HG02981 (cell line): ENCODE data around the gene PARD3.

Source experiments
- ATAC-seq: cut with Tn5 transposase; IDR thresholded peaks from one replicate; pipeline ENCODE4 v1.9.1; 2021; ENCODE audit warnings: mild to moderate bottlenecking, moderate library complexity; ENCODE audit not compliant: unreplicated experiment

PARD3 gene

DNA sequence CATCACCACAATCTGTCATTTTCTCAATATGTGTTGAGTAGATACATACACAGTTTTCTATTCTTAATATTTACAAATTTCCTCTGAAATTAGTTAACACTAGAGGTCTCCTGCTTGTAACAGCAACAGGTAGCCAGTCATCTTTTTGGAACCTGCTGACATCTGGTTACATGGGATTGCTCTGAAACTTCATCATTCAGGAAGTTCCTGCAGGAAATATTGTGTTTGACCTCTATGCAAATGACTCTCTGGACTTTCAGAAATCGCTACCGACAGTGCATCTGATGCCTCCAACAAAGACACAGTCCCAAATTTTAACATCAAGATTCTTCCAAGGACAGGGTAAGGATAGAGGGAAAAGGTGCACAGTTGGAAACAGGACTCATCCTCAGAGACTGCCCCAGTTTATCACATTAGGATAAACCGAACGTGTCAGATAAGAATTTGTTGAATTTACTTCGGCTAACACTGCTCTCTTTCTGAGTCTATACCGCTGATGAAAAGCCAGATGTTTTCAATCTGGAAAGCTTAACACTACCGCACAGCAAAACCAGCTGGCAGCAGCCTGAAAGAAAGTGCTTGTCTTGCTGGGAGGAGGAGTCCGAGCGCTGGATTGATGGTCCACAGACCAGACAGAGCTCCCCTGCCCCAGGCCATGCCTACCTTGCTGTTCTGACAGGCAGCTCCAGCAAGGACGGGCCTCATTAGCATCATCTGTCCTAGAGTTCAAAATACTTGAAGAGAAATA lies 633.4 kb downstream of the PARD3 start:
- no peak for ATAC-seq

DNA sequence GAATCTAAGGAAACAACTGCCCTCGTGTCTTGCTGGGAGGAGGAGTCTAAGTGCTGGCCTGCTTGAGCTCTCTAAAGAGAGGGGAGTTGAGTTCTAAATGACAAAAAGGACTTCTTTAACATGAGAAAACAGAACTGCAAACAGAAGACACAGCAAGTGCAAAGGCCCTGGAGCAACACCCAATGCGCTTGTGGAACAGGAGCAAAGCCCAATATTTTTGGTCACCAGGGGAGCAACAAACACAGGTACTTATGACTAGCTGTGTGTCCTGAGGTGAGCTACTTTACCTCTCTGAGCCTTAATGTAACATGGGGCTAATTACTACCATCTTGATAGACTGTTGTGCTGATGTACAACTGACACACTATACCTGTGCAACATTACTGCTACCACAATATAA lies 634.3 kb downstream of the PARD3 start:
- no peak for ATAC-seq

DNA sequence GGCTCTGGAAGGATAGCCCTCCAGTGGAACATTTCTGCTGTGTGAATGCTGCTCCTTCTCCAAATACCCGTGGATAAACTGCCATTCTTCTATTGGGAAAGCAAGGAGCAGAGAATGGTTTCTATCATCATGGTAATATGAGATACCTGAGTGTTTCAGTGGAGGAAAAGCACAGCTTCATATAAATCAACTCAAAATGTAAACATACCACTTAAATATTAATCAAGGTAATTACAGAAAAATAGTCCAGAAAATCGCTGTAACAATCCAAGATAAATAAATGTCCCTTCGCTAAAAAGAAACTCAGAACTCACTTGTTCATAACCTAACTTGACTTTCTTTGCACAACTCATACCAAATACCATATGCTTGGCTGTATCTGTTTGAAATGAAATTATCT lies 635.8 kb downstream of the PARD3 start:
- ATAC-seq = no peak

DNA sequence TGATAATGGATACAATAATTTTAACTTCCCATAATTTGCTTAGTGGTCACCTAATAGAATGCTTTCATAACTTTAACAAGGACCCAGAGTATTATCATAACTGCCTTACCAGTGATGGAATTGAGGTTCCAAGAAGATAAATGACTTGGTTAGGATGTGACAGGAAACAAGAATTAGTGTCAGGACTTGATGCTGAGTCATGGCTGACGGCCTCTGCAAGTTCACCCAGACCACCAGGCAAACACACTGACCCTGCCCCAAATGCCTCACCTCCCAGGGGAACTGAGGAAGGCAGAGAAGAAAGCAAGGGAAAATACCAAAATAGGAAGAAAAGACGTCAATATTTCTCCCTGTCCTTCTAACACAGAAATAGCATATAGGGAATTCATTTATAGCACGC lies 636.3 kb downstream of the PARD3 start:
- ATAC-seq = no peak

DNA sequence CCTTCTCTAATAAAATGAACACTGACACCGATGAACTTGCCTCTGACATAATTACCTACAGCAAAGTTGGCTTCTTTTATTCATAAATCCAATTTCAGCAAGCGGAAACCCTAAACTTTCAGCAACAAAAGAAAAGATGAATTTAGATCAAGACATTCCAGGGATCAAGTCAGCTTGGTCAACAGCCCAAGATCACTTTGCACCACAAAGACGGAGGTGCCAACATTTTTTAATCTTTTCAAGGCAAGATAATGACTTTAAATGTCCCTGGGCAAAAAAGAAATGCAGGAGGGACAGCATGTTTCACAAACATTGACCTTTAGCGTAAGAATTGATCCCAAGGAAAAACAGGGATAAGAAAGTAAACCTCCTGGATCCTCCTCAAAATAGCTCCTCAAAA lies 636.9 kb downstream of the PARD3 start:
- no peak for ATAC-seq

DNA sequence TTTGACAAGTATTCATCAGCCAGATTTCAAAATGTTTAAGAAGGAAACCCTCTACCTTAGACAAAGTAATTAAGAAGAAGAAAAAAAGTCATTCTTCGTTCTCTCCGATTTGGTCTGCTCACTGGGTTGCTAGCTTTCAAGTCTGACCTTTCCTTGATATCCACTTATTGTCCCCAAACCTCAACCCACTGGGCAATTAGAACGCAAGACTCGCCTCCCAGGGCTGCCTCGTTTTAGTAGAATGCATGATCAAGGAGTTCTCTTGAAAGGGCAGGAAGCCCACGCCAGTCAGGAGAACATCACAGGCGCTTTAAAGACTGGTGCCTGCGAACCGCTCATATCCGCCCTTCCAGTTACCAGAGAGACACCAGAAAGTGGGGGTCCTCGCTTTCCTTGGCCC lies 637.7 kb downstream of the PARD3 start:
- ATAC-seq = no peak

DNA sequence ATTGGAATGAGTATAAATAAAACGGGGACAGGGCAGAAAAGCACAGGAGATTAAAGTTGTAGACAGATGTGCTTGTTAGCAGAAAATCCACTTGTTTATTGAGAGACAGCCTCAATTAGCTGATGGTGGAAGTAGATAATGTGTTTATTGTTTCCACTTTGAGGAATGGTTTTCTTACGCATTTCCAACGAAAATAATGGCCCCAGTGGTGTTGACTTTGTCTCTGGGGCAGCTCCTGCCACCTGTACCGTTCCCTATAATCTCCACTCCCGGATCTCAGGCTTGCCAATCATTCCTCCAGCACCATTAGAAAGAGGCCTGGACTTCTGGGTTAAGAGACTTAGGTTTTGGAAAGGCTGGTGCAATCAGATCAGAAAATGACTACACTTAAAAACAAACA lies 638.7 kb downstream of the PARD3 start:
- ATAC-seq = no peak

DNA sequence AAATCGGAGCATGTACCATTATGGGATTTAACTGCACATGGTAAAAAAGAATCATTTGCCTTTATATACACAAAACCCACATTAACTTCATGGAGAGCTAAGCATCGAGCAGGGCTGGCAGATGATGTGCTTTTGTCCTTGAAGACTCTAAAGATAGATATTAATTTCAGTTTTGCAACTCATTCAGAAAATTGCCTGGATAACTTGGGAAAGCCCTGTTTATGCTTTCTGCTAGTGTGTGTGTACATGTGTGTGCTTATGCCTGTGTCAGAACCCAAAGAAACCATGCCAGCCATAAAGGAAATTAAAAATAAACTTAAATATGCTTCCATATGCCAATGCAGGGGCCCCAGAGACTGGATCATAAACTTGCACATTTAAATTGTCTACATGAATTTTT lies 640.0 kb downstream of the PARD3 start:
- no peak for ATAC-seq

DNA sequence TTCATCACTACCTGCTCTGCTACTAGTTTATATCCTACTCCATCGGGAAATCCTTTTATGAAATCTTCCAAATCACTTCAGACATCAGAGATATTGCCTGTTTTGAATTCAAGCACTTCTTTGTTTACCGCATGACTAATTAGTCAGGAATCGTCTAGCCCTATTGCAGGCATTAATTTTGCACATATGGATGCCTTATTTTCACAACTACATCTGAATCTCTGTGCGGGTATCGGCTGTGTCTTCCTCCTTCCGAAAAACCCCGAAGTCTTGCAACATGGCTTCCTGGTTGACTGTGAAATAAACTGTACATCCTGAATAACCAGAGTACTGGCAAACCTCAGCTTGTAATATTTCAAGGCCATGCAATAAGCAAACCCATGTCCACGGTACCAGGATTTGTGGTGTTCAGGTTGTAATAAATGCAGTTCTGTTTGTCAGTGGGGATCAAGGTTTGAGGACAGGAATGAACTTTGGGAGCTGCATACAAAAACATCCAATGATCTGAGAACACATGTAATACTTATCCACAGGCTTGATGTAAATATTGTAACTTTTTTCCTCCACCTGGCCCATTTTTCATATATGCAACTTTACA lies 642.1 kb downstream of the PARD3 start:
- no peak for ATAC-seq

DNA sequence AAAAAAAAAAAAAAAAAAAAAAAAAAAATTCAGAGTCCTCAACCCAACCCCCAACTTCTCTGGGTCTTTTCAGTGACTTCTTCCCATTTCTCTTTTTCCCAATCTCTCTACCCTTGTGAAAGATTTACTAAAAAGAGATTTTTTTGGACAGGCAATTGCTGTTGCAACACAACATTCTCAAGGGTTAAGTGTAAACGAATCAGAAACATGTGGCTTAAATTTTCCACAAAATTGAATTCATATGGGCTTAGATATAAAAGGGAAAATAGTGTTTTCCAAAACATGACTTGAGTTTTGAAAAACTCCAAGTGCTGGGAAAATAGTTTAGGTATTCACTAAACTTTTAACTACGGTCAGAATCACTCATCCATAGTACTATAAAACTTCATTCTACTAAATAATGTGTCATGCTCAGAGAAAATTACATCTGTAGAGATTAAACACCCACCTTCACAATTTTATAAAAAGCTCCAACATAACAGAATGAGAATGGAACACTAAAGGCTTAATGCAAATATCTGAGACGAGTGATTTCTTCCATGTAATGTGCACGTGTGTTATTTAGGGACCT lies 643.1 kb downstream of the PARD3 start:
- no peak for ATAC-seq

DNA sequence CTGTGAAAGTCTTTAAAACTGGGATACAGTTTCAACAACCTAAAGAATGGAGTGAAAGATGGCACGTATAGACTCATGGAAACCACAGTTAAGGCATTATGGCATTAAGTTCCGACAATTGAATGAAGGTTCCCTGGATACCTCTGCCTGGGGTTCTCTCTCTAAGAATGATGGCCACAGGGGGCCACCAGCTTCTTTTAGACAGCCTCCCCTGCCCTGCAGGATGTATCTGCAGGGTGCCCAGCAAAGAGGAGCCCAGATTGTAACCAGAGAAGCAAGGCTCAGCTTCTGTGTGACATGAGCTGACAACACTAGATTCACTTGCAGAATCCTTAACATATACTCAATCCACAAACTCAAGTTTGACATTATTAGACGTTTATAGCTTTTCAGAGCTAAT lies 645.4 kb downstream of the PARD3 start:
- no peak for ATAC-seq

DNA sequence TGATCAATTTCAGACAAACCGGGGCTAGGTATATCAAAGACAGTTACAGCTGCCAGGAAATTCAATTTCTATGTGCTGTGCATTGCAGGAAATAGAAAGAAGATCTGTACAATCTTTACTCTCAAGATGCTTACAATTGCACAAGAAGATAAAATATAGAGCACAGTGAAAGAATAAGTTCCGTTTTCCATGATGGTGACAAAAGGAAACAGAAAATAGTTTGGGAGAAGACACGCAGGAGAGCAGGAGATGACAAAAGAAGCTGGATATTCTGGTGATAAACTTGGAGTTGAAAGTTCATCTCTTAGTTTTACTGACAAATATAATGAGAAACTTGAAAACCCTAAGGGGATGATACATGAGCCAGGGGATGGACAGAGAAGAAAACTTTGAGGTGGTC lies 646.0 kb downstream of the PARD3 start:
- no peak for ATAC-seq

DNA sequence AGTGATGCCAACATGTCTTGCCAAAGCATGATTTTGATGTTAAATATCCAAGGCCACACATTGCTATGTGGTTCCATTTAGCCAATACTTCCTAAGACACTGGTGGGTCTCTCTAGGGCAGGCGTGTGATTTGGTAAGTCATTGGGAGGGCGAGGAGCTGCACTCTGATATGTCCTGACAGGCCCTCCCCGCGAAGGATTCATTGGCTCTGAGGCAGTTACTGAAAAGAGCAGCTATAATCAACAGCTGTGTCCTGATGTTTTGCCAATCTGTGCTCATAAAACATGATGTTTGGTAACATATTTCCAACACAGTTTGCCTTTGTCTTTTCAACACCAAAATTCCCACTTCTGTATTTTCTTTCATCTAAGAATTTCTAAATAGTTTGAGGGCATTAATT lies 646.7 kb downstream of the PARD3 start:
- ATAC-seq = no peak

DNA sequence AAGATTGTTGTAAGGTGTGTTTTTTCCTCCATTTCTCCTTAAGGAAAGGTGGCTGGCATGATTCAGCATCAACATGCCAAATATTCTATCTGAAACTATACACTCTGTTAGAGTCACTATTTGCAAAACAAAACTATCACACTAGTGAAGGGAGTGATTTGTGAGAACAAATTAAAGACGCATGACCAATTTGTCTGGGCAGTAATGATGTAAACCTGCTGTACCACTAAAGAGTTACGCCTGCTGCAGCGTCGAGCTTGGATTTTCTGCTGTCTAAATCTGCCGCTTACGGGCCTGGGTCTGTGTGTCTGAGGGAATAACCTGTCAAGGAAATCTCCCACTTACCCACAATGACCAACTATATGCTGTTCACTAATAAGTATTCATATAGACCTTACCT lies 648.3 kb downstream of the PARD3 start:
- ATAC-seq = no peak

DNA sequence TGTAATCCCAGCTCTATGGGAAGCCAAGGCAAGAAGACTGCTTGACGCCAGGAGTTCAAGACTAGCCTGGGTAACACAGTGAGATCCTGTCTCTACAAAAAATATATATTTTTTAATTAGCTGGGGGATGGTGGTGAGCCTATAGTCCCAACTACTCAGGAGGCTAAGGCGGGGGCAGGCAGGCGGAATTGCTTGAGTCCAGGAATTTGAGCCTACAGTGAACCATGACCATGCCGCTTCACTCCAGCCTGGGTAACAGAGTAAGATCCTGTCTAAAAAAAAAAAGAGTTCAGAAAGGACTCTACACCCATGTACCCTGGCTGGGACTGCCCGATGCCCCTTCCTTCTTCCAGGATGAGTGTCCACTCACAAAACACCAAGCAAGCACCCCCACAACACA lies 648.7 kb downstream of the PARD3 start:
- ATAC-seq = no peak

DNA sequence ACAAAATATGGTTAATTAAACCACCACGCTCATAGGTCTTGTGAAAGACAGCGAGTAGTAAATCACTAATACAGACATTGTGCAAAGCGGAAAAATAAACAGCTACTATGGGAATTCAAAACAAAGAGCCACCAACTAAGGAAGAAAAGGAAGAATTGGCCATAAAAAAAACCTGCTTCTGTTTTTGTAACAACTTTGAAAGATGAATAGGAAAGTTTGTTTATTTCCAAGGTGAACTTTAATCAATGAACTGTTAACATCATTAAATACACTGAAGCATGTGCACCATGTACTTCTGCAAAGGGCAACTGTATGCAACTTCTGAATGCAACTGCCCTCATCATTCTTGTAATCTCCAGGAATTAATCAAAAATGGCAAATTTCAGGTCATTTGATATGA lies 651.1 kb downstream of the PARD3 start:
- ATAC-seq = no peak

DNA sequence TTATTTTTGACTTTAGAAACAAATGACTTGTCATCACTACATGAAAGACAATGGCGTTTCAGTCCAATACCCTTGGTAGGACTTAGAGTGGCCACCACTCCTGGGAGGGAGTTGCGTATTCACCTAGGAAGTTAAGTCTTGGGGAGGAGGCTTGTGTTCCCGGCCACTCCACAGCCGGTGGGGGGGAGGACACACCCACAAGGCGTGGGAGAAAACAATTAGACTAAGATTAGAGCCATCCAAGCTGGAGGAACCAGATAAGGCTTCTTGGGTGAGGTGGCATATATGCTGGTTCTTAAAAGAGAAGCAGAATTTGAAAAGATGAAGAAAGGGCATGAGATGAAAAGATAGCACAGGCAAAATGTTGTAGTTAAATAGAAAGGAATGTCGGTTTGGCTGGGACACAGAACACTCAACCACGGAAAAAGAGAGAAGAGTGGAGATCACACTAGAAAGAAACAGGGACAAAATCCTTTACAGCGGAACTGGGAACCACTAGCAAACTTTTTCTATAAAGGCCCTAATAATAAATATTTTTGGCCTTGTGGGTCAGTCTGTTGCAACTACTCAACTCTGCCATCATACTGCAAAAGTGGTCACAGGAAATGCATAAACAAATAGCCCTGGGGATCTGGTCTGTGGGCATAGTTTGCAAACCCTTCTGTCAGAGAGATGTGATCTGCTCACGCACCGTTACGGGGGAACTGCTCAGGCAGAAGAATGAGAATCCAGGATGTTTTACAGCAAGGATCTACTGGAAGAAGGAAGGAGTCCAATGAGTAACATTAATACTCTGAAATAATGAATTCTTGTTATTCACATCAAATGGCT lies 651.8 kb downstream of the PARD3 start:
- ATAC-seq = no peak

DNA sequence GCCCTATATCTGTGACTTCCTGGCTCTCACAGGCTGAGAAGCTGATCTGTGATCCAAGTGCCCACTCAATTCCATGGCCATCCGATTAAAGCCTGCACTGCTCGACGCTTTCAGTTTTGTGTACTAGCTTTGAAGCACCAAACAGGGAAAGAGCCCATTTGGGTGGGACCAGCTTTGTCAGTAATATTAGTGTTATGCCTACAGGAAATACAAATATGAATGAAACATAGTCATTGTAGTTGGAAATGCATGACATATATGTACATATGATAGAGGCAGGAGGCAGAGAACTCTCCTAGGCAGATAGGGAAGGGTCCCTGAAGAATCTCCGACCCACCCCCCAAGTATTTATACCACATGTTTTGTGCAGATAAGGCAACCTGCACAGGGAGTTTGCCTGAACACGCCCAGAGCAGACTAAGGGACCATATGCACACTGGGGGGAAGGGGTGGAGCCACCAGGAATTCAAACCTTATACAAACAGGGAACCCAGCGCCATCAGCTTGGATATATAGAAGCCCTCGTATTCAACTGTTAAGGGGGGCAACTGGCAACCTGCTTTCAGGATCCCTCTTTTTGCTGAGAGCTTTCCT lies 653.2 kb downstream of the PARD3 start:
- no peak for ATAC-seq

DNA sequence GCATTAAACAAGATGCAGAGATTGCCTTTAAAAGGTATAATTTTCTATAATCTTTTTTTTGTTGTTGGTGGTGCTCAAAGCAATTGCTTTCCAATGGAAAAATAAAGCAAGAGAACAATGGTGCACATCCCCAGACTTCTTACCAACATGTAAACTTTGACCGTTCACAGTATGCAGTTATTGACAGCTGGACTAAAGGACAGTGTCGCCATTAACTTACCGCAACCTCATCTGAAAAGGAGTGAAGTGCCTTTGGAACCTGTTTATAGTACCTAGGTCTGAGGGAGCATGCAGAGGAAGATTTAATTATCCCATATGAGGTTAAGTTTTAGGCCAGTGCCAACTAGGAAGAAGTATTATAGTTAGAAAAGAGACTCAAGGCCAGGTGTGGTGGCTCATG lies 654.5 kb downstream of the PARD3 start:
- ATAC-seq = no peak

DNA sequence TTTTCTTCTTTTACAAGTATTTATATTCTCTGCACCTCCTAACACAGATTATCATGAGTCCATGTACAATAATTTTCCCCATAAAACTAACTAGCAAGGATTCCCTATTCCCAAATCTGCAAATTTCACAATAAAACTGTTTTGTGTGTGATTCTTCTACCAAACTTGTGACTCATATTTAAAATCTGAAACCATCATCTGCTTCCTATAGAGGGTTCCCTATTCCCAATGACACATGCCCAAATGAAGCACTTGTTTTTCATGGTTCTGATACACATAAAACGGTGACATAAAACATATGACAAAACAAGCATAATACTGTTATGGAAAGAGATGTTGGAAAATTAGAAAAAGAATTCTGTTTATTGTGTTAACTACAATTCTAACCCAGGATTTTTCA lies 657.6 kb downstream of the PARD3 start:
- no peak for ATAC-seq

DNA sequence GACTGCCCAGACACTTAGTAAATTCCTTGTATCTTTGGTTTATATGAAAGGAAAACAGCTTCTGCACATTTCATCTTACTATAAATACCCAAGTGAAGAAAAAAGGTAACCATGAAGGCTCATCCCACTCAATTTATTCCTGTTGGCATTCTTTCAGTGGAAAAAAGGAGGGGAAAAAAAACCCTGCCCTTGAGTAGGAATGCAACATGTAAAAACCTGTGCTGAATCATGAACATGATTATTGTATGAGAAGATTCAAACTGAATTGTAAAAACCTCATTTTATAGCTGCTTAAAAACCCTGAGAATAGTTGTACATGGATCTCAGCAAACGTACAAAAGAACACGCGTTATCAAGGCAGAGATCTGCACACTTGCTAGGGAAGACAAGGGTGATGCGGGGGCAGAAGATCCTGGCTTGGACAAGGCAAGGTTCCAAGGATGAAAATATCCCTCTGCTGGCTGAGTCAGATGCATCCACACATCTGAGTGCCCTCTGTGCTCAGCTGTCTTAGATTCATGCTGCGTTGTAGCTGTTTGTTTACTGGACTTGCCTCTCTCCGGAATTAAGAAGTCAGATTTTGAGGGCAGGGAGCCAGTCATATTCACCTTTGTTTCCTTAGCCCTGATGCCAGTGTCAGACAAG lies 658.2 kb downstream of the PARD3 start:
- no peak for ATAC-seq
